Adipose tissue (tissue), 3 donors: ENCODE measurements around the gene ELMOD3. TPM values are rescaled to one million over a fixed set of nuclear protein-coding genes. Genes with fewer than 3 reads are reported as not detected.
"Not testable (repeated sequence)": the region's sequence is repeated elsewhere in the genome, so short reads cannot be mapped to it uniquely, and the experiment has no call there.

Experiments
- H3K27ac ChIP-seq: one replicate; pipeline ENCODE4 v1.5.1; 2013; ENCODE audit warnings: low read depth, low read length
- WGBS, 3 donors: extraction: QIAGEN DNeasy Blood & Tissue Kit; methylation state at CpG; one replicate each; pipeline ENCODE4 v1.1.7; 2013; 5-methylcytosine and 5-hydroxymethylcytosine counted together
- polyA plus RNA-seq, 3 donors: library from polyadenylated mRNA; stranded (reverse); fragments of 200-250 nt; gene quantifications; one replicate each; pipeline ENCODE4 v1.2.3, GENCODE V29; 2013
- donor health status: healthy with polysubstance abuse.
- donor health status: Bipolar disorder and iron deficiency.
- donor health status: healthy.

ELMOD3 gene
- polyA plus RNA-seq, 3 donors, result 26.7 to 135 (median 27.1) TPM

DNA sequence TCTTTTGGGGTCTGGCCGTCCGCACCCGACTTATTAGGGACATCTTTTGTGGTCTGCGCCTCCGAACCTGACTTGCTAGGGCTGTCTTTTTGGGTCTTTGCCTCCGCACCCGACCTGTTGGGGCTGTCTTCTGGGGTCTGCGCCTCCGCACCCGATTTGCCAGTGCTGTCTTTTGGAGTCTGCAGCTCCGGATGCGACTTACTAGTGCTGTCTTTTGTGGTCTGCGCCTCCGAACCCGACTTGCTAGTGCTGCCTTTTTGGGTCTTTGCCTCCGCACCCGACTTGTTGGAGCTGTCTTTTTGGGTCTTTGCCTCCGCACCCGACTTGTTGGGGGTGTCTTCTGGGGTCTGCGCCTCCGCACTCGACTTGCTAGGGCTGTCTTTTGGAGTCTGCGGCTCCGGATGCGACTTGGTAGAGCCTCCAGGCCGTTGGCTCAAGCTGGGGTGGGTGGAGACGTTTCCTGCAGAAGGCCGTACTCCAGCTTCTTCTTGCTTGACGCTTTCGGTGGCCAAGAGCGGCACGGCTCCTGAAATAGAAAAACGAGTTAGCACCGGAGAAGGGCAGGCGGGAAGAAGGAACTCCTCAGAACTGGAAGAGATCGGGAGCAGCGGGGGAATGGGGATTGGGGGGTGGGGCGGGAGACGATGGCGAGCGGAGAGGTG, 27.3 kb upstream of the ELMOD3 start:
- 2 to 4% (median 4%) methylated on average over 41 of the region's 41 CpGs for WGBS, 3 donors

DNA sequence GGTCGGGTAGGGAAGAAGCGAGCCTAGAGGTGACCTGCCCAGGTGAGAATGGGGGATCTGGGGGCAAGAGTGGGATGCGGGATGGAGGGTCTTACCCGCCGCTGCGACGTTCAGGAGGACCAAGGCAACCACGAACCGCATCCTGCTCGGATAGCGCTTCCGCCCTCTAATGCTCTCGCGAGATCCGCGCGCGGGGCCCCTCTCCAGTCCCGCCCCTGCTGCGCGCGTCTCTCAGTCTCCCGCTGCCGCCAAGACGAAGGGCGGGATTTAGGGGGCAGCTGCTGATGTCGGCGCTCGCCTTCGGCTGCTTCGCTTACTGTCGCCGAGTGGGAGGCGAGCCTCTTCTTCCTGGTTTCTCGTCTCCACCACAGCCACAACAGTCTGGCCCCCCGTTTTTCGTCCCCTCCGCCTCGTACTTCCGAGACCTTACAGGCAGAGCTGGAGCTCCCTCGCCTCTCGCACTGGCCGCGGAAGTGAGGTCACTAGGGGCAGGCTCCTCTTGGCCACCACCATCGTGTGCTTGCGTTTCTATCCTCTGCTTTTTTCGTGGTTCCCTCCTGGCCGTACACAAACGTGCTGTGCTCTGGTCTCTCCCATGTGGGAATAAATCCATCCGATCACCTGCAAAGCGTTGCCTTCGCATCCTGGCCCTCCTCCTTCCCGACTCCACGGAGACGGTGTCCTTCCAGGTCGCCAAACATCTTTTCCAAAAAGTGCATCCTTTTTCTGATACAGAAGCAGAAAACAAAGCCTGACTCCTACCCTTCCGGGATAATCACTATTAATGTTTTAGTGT, 26.5 kb upstream of the ELMOD3 start, which contains the start of gene TGOLN2:
Gene TGOLN2 (minus strand): TSS at position 168 of the 796 bp plus-strand sequence. CDS start 27 bp downstream, at position 141.
- 0 to 1% (median 0%) methylated on average over 56 to 57 of the region's 57 CpGs for WGBS, 3 donors
- H3K27ac ChIP-seq, result peak within 1 kb of the TSS; percentile 98

More for the DNA sequence above, 27.3 kb upstream of the ELMOD3 start:
- H3K27ac ChIP-seq, result peak overlapping the region; percentile 23

DNA sequence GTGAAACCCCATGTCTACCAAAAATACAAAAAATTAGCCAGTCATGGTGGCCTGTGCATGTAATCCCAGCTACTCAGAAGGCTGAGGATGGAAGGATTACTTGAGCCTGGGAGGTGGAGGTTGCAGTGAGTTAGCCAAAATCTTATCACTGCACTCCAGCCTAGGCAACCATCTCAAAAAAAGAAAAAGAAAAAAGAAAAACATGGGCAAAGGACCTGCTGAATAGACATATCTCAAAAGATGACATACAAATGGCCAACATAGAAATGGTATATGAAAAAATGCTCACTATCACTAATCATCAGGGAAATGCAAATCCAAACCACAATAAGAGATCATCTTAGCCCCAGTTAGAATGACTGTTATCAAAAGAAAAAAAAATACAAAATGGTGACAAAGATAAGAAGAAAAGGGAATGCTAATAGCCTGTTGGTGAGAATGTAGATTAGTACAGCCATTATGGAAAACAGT, 25.4 kb upstream of the ELMOD3 start:
- H3K27ac ChIP-seq, result no peak overlapping the region

DNA sequence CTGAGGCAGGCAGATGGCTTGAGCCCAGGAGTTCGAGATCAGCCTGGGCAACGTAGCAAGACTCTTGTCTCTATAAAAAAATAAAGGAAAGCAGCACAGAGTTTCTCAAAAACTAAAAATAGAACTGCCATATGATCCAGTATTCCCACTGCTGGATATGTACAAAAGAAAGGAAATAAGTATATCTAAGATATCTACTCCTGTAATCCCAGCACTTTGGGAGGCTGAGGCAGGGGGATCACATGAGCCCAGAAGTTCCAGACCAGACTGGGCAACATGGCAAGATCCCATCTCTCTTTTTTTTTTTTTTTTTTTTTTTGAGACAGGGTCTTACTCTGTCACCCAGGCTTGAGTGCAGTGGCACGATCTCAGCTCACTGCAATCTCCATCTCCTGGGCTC, 24.9 kb upstream of the ELMOD3 start:
- H3K27ac ChIP-seq, result not testable (repeated sequence)
- WGBS, 3 donors, result 80 to 95% (median 89%) methylated on average over 3 of the region's 3 CpGs

DNA sequence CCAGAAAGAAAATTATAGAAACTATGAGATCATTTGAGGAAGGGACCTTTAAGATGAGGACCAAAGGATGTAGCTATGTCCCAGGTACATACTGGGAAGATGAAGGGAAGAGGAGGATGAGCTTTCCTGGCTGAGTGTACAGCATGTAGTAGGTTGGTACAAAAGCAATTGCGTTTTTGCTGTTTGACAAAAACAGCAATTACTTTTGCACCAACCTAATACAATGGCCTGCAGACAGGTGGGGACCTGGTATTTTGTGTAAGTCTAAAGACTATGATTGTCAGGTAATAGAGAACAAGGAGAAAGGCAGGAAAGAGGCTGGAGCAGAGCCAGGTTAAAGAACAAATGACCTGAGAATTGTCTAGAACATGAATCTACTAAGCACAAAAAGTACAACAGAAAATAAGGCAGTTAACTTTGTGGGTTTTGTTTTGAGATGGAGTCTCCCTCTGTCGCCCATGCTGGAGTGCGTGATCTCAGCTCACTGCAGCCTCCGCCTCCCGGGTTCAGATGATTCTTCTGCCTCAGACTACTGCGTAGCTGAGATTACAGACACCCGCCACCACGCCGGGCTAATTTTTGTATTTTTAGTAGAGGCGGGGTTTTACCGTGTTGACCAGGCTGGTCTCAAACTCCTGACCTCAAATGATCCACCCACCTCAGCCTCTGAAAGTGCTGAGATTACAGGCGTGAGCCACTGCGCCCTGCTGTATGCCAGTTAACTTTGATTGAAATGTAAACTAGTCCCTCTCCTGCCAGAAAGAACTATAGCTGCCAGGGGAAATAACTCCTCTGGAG, 23.5 kb upstream of the ELMOD3 start:
- H3K27ac ChIP-seq, result no peak overlapping the region
- WGBS, 3 donors, result 79 to 83% (median 80%) methylated on average over 13 of the region's 13 CpGs

DNA sequence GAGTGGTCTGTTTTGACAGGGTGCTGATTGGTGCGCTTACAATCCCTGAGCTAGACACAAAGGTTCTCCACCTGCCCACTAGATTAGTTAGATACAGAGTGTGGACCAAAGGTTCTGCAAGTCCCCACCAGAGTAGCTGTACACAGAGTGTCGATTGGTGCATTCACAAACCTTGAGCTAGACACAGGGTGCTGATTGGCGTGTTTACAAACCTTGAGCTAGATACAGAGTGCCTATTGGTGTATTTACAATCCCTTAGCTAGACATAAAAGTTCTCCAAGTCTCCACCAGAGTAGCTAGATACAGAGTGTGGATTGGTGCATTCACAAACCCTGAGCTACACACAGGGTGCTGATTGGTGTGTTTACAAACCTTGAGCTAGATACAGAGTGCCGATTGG, 20.7 kb upstream of the ELMOD3 start:
- WGBS, 3 donors, result 81 to 98% (median 96%) methylated on average over 3 to 4 of the region's 4 CpGs

DNA sequence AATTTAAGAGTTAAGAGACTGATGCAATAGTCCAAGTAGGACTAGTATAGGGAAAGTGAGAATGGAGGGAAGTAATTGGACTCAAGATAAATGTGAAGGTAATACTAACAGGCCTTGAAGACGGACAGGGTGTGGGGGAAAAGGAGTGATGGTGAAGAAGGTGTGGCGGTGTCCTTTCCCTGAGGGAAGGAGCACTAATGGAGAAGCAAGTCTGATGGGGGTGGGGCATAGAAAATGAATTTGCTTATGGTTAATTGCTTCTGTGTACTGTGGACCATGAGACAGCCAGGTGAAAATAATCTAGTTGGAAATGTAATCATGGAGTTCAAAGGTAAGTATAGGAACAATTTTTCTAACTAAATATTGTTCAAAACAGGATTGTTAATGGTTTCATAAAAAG, 19.6 kb upstream of the ELMOD3 start:
- H3K27ac ChIP-seq, result no peak overlapping the region
- WGBS, 3 donors, result 45 to 71% (median 50%) methylated on average over 2 of the region's 2 CpGs

More for the DNA sequence above, 20.7 kb upstream of the ELMOD3 start:
- H3K27ac ChIP-seq, result not testable (repeated sequence)

DNA sequence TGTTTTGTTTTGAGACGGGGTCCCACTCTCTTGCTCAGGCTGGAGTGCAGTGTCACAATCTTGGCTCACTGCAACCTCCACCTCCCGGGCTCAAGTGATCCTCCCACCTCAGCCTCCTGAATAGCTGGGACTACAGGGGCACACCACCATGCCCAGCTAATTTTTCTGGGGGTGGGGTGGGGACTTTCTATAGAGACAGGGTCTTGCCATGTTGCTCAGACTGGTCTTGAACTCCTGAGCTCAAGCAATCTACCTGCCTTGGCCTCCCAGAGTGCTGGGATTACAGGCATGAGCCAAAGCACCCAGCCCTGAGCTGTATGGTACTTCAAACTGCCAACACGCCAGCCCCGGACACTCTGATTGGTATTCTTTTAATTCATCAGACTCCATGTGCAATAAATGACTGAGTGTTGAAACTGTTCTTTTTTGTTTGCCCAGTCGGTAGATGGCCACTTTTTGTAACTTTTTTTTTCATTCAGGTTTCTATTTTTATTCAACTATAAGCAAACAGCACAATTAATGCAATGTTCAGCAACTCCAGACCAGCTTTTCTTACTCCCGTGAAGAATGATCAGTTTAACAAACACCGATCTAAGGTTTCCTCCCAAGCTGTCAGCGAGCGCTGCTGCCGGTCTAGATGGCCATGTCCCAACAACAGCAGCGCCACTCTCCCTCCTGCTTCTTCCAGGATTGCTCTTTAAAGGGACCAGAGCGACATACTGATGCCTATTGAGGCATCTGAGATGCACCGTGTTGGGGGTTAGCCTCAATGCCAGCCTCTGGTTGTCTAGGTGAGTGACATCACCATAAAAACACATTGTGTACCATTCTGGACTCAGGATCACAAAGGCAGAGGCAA, 14.3 kb upstream of the ELMOD3 start:
- WGBS, 3 donors, result 30 to 54% (median 52%) methylated on average over 13 of the region's 13 CpGs
- H3K27ac ChIP-seq, result no peak overlapping the region

DNA sequence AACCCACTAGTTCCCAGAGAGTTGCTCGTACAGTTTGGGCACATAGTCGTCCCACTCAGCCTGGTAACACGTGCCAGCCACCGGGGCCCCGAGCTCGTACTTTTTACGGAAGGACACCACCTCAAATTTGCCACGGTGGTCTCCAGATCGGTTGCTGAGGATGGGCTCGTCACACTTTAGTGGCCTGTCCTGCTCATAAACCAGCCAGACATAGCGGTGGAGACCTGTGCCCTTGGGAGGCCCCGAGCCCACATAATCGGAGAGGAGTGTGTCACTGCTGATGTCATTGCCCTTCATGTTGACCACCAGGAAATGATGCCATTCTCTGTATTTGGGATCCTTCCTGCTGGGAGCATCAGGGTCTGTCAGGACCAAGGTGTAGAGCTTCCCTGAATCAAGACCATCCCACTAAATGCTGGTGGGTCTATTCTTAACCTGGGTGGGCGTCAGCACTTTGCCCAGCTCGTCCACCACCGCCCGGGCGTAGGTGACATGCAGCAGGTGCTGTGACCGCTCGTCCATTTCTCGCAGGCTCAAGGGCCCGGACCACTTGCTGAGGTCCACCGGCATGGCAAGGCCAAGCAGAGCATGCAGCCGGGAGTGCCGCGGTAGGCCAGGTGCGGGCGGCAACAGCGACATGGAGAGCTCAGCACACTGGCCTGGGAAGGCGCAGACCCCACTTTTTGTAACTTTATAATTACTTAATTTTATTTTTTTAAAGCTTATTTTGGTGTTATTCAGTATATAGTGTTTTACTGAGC, 13.1 kb upstream of the ELMOD3 start:
- WGBS, 3 donors, result 92 to 94% (median 93%) methylated on average over 30 of the region's 30 CpGs
- no peak overlapping the region for H3K27ac ChIP-seq

DNA sequence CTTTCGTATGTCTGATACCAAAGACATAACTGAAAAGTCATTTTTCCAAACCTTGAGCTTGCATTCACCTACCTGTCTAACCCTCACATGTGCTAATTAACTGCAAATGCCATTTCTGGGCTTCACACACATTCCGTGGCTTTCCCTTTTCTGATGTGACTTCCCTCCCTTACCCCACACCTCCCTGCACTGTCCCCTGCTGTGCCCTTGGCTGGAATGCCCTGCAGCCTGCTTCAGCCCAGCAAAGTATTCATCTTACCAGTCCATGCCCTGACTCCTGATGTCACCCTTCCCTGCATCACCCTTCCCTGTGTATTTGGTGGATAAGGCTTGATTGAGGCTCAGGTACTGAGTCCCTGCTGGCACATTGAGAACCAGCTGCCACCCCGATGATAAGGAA, 12.4 kb upstream of the ELMOD3 start:
- WGBS, 3 donors, result 85 to 87% (median 86%) methylated on average over 3 of the region's 3 CpGs
- H3K27ac ChIP-seq, result no peak overlapping the region

DNA sequence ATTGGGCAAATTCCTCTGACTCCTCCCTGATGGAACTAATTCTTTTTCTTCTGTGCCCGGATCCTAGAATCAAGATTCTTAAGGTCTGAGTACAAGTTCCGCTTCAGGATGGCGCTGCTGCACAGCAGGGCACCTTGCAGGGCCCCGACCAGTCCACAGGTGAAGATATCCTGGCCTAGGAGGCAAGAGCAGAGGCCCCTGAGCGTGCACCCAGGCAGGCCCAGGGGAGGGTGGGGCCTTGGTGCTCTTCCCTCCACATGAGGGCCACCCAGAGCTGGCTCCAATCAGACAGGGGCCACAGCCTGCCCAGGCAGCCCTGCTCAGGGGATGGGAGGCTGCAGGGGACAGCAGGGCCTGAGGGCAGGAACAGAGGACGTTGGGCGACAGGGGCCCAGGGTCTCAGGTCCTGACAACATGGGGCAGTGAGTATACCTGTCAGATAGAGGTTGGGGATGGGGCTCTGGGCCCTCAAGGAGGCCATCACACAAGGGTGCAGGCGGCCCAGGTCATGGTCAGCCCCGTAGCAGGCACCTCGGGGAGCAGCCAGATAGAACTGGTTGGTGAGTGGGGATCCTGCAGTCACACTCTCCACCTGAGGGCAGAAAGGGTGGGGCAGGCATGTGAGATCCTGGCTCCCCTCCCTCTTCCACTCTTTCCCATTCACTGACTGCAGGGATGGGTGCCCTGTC, 11.2 kb upstream of the ELMOD3 start:
- WGBS, 3 donors, result 90 to 93% (median 93%) methylated on average over 8 to 10 of the region's 10 CpGs
- not testable (repeated sequence) for H3K27ac ChIP-seq

DNA sequence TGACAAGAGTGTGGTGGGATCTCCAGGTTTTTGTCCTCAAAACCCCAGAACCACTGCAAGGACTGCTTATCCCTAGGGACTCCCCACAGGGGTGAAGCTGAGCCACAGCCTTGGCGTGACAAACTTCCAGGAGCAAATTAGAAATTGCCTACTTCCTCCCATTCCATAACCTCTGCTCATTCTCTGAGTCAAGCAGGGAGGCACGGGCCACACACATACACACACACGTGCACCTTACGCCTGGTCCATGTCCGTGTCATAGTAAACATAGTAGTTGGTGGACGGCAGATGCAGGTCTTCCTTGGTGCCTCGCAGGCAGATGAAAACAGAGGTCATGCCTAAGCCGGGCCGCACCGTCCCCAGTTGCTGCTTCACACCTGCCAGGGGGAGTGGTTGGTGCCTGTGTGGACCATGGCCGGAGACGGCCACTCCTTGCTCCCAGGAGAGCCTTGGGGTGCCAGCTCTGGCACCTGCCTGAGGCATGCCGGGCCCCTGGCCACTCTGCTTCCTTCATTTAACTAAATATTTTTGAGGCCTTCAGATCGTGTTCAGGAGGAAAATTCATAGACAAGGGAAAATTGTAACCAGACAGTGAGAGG, 10.1 kb upstream of the ELMOD3 start:
- H3K27ac ChIP-seq, result no peak overlapping the region
- 85 to 88% (median 86%) methylated on average over 14 of the region's 14 CpGs for WGBS, 3 donors

DNA sequence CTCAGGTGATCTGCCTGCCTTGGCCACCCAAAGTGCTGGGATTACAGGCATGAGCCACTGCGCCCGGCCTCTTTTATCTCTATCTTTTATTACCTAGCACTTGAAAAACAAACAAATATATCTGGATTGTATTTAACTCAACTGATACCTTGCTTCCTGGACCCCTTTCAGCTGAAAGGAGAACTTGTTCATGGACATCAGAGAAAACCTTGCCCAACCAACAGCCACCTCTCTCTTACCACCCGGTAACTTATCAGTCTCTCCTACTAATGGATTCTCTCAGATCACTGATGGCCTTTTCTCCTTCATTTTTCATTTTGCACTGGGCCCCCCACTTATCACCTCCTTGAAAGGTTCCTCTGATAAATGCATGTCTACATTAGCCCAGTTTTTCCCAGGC, 7.0 kb upstream of the ELMOD3 start:
- 32 to 91% (median 88%) methylated on average over 3 of the region's 3 CpGs for WGBS, 3 donors
- H3K27ac ChIP-seq, result no peak overlapping the region

DNA sequence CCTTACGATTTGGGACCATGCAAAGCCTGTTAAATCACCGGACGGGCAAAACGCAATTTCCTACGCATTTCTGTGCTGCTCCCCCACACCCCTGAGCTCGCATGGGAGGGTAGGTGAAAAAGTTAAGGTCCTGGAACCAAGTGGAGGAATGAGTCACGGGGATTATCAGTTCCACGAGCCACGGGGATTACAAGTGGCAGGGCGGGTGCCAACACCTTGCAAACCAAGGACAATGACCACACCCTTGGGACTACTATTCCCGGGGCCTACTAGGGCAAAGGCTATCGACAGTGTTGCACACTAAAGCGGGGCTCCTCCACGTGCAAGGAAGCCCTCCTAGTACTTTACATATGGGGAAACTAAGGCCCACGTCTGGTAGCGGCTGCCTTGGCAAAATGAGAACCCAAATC, 688 bp upstream of the ELMOD3 start:
- 10 to 20% (median 15%) methylated on average over 16 of the region's 16 CpGs for WGBS, 3 donors
- H3K27ac ChIP-seq, result no peak overlapping the region

DNA sequence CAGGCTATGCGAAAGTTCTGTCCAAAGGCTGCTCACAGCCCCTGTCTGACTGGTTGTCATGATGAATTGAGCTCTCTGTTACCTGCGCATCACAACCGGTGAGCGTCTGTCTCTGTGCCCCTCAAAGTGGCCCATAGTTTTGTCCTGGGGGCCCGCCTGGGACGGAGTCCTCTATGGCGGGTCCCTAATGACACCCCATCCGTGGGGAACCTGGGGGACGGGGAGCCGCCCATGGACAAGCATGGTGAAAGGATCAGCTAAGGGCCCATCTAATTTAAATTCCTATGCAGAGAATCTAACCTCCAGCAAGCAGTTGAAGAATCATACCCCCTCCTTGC, 473 bp downstream of the ELMOD3 start:
- no peak overlapping the region for H3K27ac ChIP-seq
- 5 to 20% (median 12%) methylated on average over 10 of the region's 10 CpGs for WGBS, 3 donors

DNA sequence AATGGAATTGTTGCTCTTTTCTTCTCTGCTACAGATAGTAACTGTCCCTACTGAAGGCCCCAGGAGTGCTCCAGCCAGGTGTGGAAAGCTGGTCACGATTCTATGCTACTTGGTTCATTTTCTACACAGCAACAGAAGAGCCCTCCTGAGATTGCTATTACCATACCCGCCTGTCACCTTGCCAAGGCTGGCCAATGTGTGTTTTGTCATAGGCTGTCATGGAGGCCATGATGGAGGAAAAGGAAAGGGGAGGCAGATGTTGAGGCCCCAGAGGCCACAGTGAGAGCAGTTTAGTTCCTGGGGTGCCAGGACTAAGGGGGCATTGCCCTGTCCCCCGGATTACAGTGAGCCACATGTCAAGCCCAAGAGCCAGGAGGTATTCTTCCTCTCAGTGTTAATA, 952 bp downstream of the ELMOD3 start:
- 76 to 78% (median 77%) methylated on average over 3 of the region's 3 CpGs for WGBS, 3 donors
- H3K27ac ChIP-seq, result no peak overlapping the region

DNA sequence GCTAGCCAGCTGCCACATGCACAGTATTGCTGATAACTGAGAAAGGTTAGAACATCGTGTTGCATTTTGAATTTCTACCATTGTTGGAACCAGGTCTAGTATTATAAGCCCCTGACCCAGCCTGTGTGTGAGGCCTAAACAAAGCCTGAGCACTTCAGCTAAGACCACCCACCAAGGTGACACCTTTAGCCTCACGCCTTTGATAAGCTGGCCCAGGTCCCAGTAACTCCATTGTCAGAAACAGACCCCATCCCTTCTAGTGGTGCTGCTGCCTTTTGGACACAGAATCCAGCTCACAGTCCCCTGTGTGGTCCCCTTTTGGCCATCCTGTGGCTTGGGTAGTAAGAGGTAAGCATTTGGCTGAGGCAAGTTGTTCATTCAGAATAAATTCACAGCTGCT, 1.6 kb downstream of the ELMOD3 start:
- 76 to 88% (median 78%) methylated on average over 2 of the region's 2 CpGs for WGBS, 3 donors
- H3K27ac ChIP-seq, result no peak overlapping the region
